Sigmoid colon (tissue), 4 donors: Measurements from ENCODE around the gene VAV1.

Source experiments
- CTCF ChIP-seq, 4 experiments: fragments of 450-650 bp in 3 of 4; fragments of 200-600 bp in 1 of 4; IDR thresholded peaks; one replicate each; pipeline ENCODE4 v1.5.1; 2016 to 2019; ENCODE audit warnings: antibody characterized with exemption in 4 of 4, mild to moderate bottlenecking in 3 of 4, moderate library complexity in 2 of 4
- EP300 ChIP-seq, 4 donors: sonication (generic); formaldehyde crosslinking; IDR thresholded peaks; one replicate each; pipeline ENCODE4 v1.6.1; 2017; ENCODE audit warnings: antibody characterized with exemption in 4 of 4
- POLR2A ChIP-seq, 2 donors: fragments of 450-650 bp; IDR thresholded peaks; one replicate each; pipeline ENCODE4 v1.6.1; 2016; ENCODE audit warnings: antibody characterized with exemption in 2 of 2, mild to moderate bottlenecking in 2 of 2, moderate library complexity in 2 of 2

GRCh38 chr19:6856749-6857372 is 84.4 kb downstream of the VAV1 start:
- TF ChIP-seq CTCF (IDR thresholded peaks at IDR 0.05), result no peak
- no peak for TF ChIP-seq EP300 (IDR thresholded peaks at IDR 0.05)
- TF ChIP-seq POLR2A (IDR thresholded peaks at IDR 0.05), result no peak
